GM06990 (cell line): ENCODE data around the gene DPY19L3.
"Not testable (repeated sequence)": the region's sequence is repeated elsewhere in the genome, so short reads cannot be mapped to it uniquely, and the experiment has no call there.

Experiments used
- DNase-seq: peaks from one replicate; pipeline ENCODE4 v3.0.0-alpha.2; 2011; ENCODE audit not compliant: insufficient read length; ENCODE audit errors: extremely low read depth
- H3K27me3 ChIP-seq: replicated peaks from 2 replicates; pipeline ENCODE4 v1.6.0; 2011; ENCODE audit warnings: low read length; ENCODE audit not compliant: control insufficient read depth, insufficient read depth
- H3K36me3 ChIP-seq: 2 replicates; pipeline ENCODE4 v1.5.1; 2011; ENCODE audit warnings: low read length; ENCODE audit not compliant: control insufficient read depth, insufficient read depth
- H3K4me3 ChIP-seq: replicated peaks from 2 replicates; pipeline ENCODE4 v1.5.1; 2011; ENCODE audit warnings: low read depth, mild to moderate bottlenecking, control low read depth, low read length
- CTCF ChIP-seq: IDR thresholded peaks from 2 replicates; pipeline ENCODE4 v1.5.1; 2011; ENCODE audit warnings: low read length, control low read depth, mild to moderate bottlenecking, inconsistent platforms; ENCODE audit not compliant: insufficient read depth, poor library complexity, severe bottlenecking

The DPY19L3 gene

GRCh38 chr19:32438751-32439150, 33.2 kb downstream of the DPY19L3 start:
- Histone ChIP-seq H3K36me3 (no peaks in the 10 kb centered on the region; the same call in none of the 2 replicates), H3K4me3 (no peak overlapping the region), H3K27me3 (no peaks in the 10 kb centered on the region)
- TF ChIP-seq CTCF: no peak
- DNase-seq: no peak

GRCh38 chr19:32442650-32443049, 37.1 kb downstream of the DPY19L3 start:
- no peak overlapping the region for H3K4me3 ChIP-seq
- no peaks in the 10 kb centered on the region for H3K27me3 ChIP-seq
- TF ChIP-seq CTCF: no peak
- no peak for DNase-seq
- no peaks in the 10 kb centered on the region for H3K36me3 ChIP-seq

- H3K4me3 ChIP-seq, DNase-seq, H3K36me3 ChIP-seq, H3K27me3 ChIP-seq: not testable (repeated sequence)
Measured at GRCh38 chr19:32447534-32447933, 42.0 kb downstream of the DPY19L3 start.

- Histone ChIP-seq H3K4me3 (no peak overlapping the region), H3K36me3 (no peaks in the 10 kb centered on the region), H3K27me3 (no peaks in the 10 kb centered on the region)
- no peak for TF ChIP-seq CTCF
- no peak for DNase-seq
Measured at GRCh38 chr19:32448026-32448425, 42.5 kb downstream of the DPY19L3 start.

GRCh38 chr19:32450217-32450616, 44.6 kb downstream of the DPY19L3 start:
- no peaks in the 10 kb centered on the region for H3K36me3 ChIP-seq
- peak; percentile 13 for DNase-seq
- TF ChIP-seq CTCF: no peak
- no peaks in the 10 kb centered on the region for H3K27me3 ChIP-seq
- H3K4me3 ChIP-seq: no peak overlapping the region

- no peak overlapping the region for H3K4me3 ChIP-seq
- no peak for TF ChIP-seq CTCF
- no peaks in the 10 kb centered on the region for H3K36me3 ChIP-seq
- no peak for DNase-seq
- no peaks in the 10 kb centered on the region for H3K27me3 ChIP-seq
Measured at GRCh38 chr19:32453736-32454135, 48.2 kb downstream of the DPY19L3 start.
